Islet precursor cell (in vitro differentiated cells): ENCODE measurements around the gene MLN.
A peak's percentile ranks its signal among the peaks of the same experiment; 100 is the strongest.

Source experiments
- DNase-seq: peaks from one replicate; pipeline ENCODE4 v3.0.0-alpha.2; 2018

Gene MLN

DNA sequence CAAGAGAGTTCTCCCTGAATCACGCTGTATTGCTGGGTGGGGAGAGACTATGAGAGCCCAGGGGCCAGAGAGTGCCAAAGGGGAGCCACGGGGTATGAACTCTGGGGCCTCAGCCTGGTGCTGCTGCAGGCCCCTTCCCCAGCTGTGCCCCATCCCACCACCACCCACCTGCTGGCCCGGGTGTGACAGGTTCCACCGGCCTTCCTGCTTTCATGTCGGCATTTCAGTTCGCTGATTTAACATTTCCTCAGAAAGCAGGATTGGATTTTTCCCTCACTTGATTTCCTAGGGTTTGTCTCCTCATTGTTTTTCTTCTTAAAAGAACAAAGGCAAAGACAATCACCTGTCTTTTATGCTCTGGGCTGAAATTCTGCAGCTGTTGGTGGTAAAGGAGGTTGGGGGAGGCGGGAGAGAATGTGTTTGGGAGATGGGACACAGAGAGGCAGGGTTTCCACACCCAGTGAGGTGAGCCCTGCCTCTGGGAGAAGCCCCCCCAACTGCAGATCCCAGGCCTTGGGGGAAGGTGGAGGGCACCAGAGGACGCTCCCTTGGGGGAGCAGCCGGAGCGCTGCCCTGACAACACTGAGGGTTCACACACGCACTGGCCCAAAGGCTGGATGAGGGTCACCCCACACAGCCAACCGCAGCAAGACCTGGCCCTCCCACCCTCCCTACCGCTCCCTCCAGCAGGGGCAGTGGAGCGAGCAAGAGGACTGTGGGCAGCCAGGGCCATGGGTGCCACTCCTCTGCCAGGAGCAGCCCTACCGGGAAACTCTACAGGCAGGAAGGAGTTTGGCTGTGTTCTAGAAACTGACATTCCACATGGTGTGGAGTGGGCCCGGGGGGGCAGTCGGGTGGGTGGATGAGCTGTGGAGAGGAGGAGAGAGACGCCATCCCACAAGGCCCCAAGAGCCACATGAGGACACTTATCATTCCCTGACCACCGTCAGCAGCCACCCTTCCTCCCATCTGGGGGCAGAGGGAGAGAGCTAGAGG, 10.5 kb upstream of the MLN start:
- no peak for DNase-seq

GRCh38 chr6:33813246-33813904, 9.6 kb upstream of the MLN start:
- DNase-seq: no peak

- DNase-seq: peak; percentile 91
Observed at GRCh38 chr6:33812669-33813068, 8.9 kb upstream of the MLN start.

- DNase-seq: no peak
Observed at GRCh38 chr6:33809594-33809993, 5.8 kb upstream of the MLN start.

- no peak for DNase-seq
Observed at GRCh38 chr6:33808641-33809180, 4.9 kb upstream of the MLN start.

DNA sequence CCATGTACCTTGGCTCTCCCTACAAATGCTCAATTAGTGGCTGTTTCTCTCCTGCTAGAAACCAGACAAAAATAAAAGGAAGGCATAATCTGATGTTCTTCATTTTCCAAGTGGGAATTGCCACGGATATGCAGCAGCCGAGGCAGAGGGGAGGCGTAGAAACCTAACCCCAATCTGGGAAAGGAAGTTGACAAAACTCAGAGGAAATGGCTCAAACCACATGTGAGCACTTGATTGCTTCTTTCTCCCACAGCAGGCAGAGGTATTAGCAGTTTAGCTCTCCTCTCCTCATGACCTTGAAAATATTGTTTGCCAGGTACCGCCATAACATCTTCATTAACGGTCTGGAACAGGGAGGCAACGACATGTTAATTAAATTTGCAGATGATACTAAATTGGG, 3.8 kb upstream of the MLN start:
- DNase-seq: no peak

DNA sequence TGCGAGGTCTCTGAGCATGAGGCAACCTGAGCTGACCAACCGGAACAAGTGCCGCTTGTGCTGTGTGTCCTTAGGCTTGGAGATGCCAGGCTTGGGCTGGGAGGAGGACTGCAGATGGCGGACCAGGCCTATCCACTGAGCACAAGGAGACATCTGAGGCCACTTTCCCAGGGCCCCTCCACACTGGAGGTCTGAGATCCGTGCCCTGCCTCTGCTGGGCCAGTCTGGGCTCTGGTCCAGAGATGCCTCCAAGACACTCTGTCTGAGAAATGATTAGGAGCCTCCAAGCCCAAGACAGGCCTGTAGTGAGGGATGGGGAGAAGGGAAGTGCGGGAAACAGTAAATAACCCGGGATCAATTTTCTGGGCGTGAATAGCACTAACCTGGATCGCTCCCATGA, 3.0 kb upstream of the MLN start:
- DNase-seq: no peak

DNA sequence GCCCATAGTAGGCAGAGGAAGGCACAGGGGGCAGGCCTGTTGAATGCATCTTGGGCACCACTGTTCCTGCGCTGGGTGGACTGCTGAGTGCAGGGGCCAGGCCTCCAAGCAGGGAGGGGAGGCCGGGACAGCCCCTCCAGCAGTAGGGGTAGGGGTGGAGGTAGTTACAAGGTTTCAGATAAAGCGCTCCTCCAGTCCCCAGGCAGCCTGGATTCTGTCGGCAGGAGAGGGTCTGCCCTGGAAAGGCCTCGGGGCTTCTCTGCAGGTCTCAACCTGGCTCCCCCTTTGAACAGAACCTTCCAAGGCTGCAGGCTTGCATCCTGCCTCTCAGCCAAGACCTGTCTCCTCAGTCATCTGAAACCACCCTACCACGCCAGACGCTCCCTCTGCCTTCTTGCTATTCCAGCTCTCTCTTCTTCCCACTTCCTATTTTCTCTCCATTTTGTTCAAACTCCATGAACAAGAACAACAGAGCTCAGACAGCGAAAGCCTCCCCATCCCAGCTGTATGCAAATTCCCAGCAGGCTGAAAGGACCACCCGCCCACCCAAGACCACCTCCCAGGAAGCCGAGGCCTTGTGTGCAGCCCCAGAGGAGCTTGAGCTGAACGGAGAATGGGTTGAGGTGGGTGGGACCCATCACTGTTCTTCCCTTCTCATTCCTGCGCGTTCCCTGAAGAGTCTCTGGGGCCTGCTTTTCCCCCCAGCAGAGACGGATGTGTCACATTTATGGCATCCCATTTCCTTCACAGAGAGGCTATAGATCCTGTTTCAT, 1.4 kb downstream of the MLN start:
- DNase-seq: no peak

GRCh38 chr6:33801611-33802010, 2.2 kb downstream of the MLN start:
- DNase-seq: no peak

DNA sequence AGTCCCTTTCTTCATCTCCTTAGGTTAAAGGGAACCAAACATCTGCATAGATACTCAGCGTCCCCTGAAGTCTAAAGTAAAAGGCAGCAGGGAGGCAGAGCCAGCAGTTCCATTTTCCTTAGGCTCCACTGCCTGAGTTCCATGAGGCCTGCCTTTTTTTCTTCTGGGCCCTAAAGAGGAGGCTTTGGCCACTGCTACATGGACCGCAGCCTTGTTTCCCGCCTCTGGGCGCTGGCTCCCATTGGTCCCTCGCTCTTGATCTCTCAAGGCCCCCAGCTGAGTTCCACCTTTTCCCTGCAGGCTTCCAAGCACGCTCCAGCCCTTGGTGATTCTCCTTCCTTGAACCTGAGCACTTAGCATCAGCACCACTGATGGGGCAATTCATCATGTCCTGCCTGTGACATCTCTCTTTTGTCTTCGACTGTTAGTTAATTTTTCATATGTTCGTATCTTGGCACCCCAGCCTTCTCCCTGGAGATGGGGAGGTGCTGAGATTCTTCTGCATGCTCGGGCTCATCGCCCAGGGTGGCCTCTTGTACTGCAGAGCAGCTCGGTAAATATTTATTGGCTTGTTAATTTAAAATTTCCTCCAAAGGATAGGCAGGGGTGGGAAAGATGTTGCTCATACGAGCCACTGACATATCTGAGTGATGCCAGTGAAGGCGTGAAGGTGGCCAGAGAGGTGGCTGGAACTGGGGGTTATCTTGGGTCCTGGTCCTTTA, 3.4 kb downstream of the MLN start:
- DNase-seq: no peak

DNA sequence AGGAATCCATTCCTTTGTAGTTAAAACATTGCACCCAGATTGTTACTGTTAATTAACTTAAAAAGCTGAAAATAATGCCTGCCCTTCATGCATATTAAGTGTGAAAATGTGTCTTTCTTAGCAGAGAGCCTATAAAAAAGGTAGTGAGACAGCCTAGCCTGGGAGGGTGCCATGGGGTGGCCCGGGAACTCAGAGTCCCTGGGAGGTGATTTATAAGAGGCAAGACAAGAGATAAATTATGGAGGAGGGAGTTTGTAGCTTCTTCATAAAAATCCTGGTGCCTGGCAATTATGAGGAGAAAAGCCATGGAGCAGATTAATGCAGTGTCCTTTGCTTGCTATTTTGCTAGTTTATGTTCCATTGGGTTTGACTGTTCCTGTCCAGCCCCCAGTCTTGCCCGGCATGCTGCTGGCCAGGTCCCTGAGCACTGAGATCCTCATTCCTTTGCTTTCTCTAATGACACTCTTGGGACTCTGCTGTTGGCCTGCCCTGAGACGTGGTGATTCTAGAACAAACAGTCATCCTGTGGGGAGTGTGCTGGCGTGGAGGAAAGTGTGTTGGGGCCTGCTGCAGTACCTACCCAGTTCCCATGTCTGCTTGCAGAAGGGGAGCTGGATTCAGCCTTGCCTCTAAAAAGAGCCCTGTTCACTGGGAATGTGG, 4.2 kb downstream of the MLN start:
- DNase-seq: no peak

DNA sequence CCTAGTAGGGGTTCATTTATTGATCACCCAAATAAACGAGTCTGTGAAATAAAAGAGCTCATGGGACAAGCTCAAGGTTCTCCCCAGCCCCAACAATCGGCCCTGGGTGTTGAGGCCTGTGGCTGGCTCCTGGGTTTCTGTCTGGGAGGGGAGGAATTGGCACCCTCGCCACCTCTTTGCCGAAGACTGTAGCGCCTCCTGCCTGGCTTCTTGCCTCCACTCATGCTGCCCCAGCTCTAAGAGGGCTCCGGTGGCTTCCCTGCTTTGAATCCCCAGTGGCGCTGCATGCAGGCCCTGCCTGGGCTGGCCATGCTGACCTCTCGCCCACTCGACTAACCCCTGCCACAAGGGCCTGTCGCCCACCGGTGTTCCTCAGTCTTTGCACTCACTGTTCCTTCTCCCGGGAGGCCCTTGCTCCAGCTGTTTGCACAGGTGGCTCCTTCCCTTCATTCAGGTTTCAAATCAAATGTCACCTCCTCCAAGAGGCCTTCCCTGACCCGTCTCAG, 5.4 kb downstream of the MLN start:
- DNase-seq: no peak

DNA sequence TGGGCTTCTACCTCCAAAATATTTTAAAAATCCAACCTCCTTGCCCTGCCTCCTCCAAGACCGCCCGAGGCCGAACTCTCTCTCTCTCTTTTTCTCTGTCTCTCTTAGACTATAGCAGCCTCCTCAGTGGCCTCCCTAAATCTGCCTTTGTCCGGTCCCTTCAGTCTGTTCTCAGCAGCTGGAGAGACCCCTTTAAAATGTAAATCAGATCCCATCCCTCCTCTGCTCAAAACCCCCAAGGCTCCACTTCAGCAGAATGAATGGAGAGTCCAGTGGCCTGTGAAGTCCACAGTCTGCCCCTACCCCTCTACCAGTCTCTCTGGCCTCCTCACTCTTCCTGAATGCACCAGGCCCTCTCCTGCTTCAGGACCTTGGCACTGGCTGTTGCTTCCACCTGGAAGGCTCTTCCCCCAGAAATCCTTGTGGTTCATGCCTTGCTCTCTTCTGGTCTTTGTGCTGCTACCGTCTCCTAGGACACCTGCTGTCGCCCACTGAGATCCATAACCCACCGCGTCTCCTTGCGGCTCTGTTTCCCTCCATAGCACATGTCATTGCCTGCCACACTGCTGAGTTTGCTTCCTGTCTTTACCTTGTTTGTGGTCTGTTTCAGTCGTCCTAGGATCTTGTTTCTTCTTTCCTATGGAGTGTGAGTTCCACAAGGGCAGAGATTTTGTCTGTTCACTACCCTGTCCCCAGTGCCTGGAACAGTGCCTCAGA, 6.0 kb downstream of the MLN start:
- DNase-seq: no peak

DNA sequence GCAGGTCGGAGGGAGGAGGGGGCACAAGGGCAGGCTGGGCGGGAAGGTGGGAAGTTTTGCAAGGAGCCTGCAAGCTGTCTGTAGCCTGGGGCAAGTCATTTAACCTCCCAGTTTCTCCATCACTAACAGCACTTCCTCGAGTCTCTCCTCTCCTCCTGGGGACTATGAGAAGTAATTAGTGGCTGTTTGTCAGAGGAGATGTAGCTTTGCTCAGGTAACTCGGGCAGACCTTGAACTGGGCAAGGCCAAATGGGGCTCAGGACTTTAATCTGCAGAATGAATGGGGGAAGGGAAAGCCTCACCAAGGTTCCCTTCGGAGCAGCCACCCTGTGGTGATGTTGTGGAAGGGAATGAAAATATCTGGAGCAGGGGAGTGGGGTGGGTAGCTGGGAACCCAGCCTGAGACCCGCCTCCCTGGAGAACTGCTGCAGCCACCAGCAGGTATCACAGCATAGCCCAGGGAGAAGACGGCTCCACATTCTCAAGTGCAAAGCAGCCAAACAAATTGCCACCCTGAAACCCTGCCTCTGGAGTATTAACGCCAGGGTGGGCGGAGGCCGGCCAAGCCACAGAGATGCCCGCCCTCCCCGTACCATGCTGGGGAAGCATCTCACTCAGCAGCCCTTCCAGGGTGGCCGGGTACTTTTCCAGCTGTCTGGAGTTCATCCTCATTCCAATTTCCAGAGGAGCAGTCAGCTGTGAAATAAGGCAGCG, 8.7 kb downstream of the MLN start:
- peak; percentile 89 for DNase-seq

GRCh38 chr6:33792981-33793380, 10.8 kb downstream of the MLN start:
- no peak for DNase-seq

DNA sequence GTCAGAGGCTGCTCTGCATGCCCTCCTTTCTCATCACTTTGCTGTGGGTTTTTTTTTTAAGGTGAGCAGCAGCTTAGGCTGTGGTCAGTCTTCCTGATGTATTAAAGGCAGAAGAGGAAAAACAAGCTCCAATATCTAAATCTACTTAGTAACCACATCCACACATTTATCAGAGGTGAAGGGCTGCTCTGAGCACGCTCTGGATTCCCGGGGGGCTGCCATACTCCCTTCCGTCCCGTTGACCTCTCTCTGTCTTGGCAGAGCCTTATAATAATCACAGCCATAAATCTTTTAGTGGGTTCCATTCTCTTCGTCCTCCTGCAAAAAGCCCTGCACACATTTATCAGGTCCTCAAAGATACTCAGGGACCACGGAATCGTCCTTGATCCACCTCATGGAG, 12.2 kb downstream of the MLN start:
- DNase-seq: no peak

DNA sequence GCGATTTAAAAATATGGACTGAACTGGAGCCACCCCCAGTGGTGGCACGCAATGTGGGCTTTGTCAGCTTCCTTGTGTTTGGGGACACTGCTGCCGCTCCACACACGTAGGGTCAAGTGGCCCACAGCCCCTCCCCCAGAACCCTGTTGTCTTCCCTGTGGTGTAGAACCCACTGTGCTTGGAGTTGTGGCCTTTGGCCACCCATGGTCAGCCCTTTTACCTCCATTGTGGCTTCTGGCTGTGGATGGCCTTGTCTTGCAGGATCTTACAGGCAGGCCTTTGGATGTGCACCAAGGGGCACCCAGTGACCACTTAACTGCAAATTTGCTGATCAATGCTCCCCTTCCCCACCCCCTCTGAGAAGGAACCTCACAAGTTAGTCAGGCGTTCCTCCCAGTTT, 12.9 kb downstream of the MLN start:
- DNase-seq: no peak

GRCh38 chr6:33790379-33790778, 13.4 kb downstream of the MLN start:
- no peak for DNase-seq

DNA sequence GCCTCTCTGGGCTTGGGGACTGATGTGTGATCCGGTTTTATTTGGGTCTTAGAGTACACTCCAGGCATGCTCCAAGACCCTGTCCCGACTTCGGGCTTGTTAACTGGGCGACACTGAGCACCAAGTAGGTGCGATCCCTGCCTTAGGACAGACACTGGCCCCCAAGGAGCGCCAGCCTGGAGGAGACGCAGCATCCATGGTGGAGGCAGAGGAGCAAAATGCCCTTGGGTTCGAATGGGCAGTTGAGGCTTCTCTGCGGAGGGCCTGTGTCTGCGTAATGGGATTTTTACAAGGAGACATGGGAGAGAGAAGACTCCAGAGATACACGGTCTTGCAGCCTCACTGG, 14.3 kb downstream of the MLN start:
- DNase-seq: no peak
